HFFc6 (cell line): ENCODE measurements around the gene PBX3. TPM values are rescaled to one million over a fixed set of nuclear protein-coding genes. Genes with fewer than 3 reads are reported as not detected.

Source experiments
- DNase-seq: peaks from one replicate; pipeline ENCODE4 v3.0.0-alpha.2; 2018
- H3K27ac Mint-ChIP-seq: 2 replicates; pipeline ENCODE4 v1.8.0; 2020; ENCODE audit warnings: mild to moderate bottlenecking, mixed read lengths
- H3K27me3 Mint-ChIP-seq: 2 replicates; pipeline ENCODE4 v1.8.0; 2021; ENCODE audit warnings: mild to moderate bottlenecking, moderate library complexity, mixed read lengths; ENCODE audit not compliant: insufficient read depth
- H3K36me3 Mint-ChIP-seq: 2 replicates; pipeline ENCODE4 v1.8.0; 2021; ENCODE audit warnings: low read depth, mixed read lengths
- H3K4me1 Mint-ChIP-seq: 2 replicates; pipeline ENCODE4 v1.8.0; 2020; ENCODE audit warnings: low read depth, mixed read lengths
- H3K4me3 Mint-ChIP-seq: 2 replicates; pipeline ENCODE4 v1.8.0; 2020; ENCODE audit warnings: mild to moderate bottlenecking, moderate library complexity, mixed read lengths
- H3K9me3 Mint-ChIP-seq: 2 replicates; pipeline ENCODE4 v1.8.0; 2020; ENCODE audit warnings: mild to moderate bottlenecking, mixed read lengths
- total RNA-seq, 6 experiments: library from RNA; stranded (reverse); fragmentation: NEBNext Ultra II Directional; extraction: Animal tissue kit (Norgen Biotek cat#: 25700); gene quantifications; 2 replicates in 1 of 6; 3 replicates in 5 of 6; pipeline ENCODE4 v1.2.3, GENCODE V29; 2021
- TF ChIP-seq, protein P1 (sequence below): fragments of 200-600 bp; sonication (generic); IDR thresholded peaks from 2 replicates; pipeline ENCODE4 v1.5.0; 2021; ENCODE audit warnings: antibody characterized with exemption, mild to moderate bottlenecking

The PBX3 gene
- total RNA-seq, 6 experiments from 2014 or later, result 32.2 to 44.3 (median 40.3) TPM

GRCh38 chr9:125754096-125754495 lies 6.9 kb downstream of the PBX3 start:
- DNase-seq, result no peak
- Mint-ChIP-seq H3K27ac (no peak overlapping the region), H3K4me3 (no peak overlapping the region), H3K36me3 (peaks cover 40% of the 10 kb centered on the region), H3K9me3 (no peaks in the 10 kb centered on the region), H3K27me3 (no peaks in the 10 kb centered on the region), H3K4me1 (peaks cover 83% of the 10 kb centered on the region)
- TF ChIP-seq, protein P1, sequence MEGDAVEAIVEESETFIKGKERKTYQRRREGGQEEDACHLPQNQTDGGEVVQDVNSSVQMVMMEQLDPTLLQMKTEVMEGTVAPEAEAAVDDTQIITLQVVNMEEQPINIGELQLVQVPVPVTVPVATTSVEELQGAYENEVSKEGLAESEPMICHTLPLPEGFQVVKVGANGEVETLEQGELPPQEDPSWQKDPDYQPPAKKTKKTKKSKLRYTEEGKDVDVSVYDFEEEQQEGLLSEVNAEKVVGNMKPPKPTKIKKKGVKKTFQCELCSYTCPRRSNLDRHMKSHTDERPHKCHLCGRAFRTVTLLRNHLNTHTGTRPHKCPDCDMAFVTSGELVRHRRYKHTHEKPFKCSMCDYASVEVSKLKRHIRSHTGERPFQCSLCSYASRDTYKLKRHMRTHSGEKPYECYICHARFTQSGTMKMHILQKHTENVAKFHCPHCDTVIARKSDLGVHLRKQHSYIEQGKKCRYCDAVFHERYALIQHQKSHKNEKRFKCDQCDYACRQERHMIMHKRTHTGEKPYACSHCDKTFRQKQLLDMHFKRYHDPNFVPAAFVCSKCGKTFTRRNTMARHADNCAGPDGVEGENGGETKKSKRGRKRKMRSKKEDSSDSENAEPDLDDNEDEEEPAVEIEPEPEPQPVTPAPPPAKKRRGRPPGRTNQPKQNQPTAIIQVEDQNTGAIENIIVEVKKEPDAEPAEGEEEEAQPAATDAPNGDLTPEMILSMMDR, result no peak

DNA sequence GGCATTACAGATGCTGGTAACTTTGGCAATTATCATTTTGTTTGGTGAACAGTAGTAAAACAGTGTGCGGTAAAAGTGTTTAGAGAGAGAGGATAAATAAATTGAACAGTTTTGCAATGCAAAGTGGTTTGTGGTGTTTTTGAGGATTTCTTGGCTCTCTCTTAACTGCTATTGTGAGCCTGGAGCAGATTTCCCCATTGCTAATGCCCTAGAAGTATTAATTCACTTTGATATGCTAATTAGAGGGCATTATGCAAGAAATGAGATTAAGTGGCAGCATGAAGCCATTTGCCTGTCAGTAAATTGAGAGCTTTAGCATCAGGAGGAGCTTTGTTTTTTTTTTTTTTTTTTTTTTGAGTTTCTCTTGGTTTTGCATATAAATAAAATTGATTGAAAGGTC lies 8.2 kb downstream of the PBX3 start:
- Mint-ChIP-seq H3K4me1 (peaks cover 82% of the 10 kb centered on the region), H3K9me3 (no peaks in the 10 kb centered on the region), H3K4me3 (no peak overlapping the region), H3K27me3 (no peaks in the 10 kb centered on the region), H3K36me3 (peaks cover 31% of the 10 kb centered on the region), H3K27ac (no peak overlapping the region)
- DNase-seq, result no peak
- TF ChIP-seq, protein P1, result no peak

DNA sequence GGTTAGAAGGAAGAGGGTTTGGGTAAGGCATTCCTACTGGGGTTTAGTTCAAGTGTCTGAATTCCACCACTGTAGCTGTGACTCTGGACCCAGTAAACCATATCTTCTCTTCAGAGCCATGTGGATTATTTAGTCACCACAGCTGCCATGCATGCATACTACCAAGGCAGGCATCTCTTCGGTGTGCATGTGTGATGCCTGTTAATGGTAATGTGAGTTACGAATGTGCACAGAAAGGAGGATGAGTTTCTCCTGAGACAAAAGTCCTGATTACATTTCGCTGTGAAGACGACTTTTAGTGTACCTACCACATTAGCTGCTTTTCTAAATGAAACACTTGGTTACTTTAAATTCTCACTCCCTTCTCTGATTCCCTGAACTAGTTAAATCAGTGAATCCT lies 9.3 kb downstream of the PBX3 start:
- Mint-ChIP-seq H3K36me3 (peaks cover 22% of the 10 kb centered on the region), H3K27me3 (no peaks in the 10 kb centered on the region), H3K4me1 (peaks cover 75% of the 10 kb centered on the region), H3K4me3 (no peak overlapping the region), H3K9me3 (no peaks in the 10 kb centered on the region), H3K27ac (no peak overlapping the region)
- no peak for DNase-seq
- TF ChIP-seq, protein P1, result no peak

- TF ChIP-seq, protein P1, result no peak
- peaks cover 14% of the 10 kb centered on the region for H3K36me3 Mint-ChIP-seq
- no peak overlapping the region for H3K4me3 Mint-ChIP-seq
- H3K27me3 Mint-ChIP-seq, result no peaks in the 10 kb centered on the region
- H3K9me3 Mint-ChIP-seq, result no peaks in the 10 kb centered on the region
- H3K27ac Mint-ChIP-seq, result no peak overlapping the region
- no peak for DNase-seq
- H3K4me1 Mint-ChIP-seq, result peaks cover 74% of the 10 kb centered on the region
Observed at GRCh38 chr9:125757834-125758233, 10.7 kb downstream of the PBX3 start.

DNA sequence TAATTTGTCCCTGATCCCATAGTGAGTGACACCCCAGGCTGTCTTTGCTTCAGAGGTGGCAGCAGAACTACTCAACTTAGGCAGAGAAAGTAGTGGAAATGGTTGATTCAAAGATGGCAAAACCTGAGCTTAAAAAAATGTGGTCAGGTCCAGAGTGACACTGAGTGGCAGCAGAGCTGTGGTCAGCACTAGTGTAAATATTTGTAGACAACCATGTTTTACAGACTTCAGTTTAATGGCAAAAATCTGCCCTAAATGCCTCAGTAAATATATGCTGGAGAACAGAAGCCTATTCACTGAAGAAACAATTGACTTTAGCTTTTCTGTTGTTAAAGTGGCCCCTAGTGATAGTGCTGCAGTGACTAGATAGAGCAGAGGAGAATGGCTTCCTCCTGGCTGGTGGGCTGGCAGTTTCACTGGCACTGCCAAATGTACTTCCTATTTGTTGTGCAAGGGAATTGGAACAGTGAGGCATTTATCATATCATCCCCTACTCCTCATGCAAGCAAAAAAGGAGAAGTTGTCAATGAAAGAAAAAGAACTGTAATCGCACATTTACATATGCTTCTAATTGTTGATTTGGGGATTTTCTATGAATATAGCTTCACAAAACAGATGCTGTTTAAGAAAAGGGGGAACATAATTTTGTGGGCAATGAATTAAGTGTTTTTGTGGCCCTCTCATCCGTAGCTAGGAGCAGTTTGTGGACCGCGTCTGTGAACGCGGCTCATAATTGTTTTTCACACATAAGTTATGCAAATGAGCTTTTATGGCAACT lies 12.0 kb downstream of the PBX3 start:
- peak overlapping the region; percentile 71; the same call in 1 of the 2 replicates for H3K4me3 Mint-ChIP-seq
- no peaks in the 10 kb centered on the region for H3K27me3 Mint-ChIP-seq
- H3K27ac Mint-ChIP-seq, result peak overlapping the region; percentile 30
- H3K4me1 Mint-ChIP-seq, result peaks cover 79% of the 10 kb centered on the region
- DNase-seq, result no peak
- H3K36me3 Mint-ChIP-seq, result peaks cover 9% of the 10 kb centered on the region
- no peaks in the 10 kb centered on the region for H3K9me3 Mint-ChIP-seq
- TF ChIP-seq, protein P1, result no peak
